Measurements from ENCODE around the gene TMEM212.

- no peak for TF ChIP-seq GATA2 (IDR thresholded peaks at IDR 0.05; ENCODE audit: low read depth, low read length)
- no peak for TF ChIP-seq GATA3 (IDR thresholded peaks at IDR 0.05; ENCODE audit: low read depth, low read length)
Observed at GRCh38 chr3:171883257-171883892, 40.2 kb downstream of the TMEM212 start.

Data from SH-SY5Y (cell line).